NCI-H187 treated with DMSO at 0.1 percent for 48 hours (cell line): ENCODE data around the gene DNAJB1.
"Not testable (repeated sequence)": the region's sequence is repeated elsewhere in the genome, so short reads cannot be mapped to it uniquely, and the experiment has no call there.

Experiments
- DNase-seq: peaks from one replicate; lab custom pipeline; 2025; lab: John Stamatoyannopoulos, UW

Gene DNAJB1

DNA sequence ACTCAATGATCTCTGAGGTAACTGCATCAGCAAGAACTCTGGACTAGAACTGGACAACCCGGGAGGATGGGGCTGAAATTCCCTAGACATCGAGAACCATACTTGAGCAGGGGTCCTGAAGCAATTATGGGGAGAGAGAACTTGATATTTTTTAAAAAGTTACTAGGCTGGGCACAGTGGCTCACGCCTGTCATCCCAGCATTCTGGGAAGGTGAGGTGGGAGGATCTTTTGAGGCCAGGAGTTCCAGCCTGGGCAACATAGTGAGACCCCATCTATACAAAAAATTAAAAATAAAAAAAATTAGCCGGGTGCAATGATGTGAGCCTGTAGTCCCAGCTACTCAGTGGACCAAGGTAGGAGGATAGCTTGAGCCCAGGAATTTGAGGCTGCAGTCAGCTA, 2.3 kb upstream of the DNAJB1 start:
- no peak for DNase-seq

DNA sequence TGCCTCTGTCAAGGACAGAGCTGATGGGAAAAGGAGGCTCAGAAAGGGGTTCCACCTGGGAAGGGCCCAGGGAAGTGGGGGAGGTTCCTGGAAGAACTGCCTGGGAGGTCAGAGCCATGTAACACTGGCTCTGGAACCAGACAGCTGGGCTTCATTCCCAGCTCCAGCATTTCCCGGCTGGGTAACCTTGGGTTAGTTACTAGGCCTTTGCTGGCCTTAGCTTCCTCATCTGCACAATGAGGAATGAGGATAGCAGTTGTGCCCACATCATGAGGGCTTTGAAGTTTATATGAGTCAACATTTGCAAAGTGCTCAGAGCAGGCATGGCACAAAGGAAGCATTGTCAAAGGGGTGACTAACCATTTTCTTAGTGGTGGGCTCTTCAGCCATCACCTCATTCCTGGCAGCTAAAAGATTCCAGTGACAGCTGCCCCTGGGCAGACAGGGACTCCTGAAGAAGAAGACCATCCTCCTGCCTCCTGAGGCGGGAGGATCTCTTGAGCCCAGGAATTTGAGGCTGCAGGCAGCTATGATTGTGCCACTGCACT, 1.7 kb upstream of the DNAJB1 start:
- DNase-seq: no peak

DNA sequence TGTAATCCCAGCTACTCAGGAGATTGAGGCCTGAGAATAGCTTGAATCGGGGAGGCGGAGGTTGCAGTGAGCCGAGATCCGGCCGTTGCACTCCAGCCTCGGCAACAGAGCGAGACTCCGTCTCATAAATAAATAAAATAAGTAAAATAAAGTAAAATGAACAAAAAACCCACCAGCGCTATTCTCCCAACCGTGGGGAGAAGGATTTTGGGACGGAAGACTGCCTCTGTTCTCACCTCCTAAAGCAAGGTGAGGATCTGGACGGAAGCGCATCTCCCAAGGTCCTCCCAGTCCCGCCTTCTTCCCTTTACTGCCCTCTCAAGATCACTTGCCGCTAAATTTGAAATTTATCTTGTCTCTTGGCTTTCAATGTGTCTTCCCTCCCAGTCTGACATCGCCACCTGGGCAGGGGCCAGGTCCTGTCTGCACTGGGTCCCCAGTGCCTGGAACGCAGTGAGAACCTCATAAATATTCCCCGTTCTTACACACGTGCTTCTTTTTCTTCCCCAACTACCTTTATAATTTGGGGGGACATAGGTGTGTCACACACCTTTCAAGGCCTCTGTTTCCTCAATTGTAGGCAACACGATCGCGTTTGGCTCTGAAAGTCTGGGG, 1.2 kb upstream of the DNAJB1 start:
- DNase-seq: no peak

DNA sequence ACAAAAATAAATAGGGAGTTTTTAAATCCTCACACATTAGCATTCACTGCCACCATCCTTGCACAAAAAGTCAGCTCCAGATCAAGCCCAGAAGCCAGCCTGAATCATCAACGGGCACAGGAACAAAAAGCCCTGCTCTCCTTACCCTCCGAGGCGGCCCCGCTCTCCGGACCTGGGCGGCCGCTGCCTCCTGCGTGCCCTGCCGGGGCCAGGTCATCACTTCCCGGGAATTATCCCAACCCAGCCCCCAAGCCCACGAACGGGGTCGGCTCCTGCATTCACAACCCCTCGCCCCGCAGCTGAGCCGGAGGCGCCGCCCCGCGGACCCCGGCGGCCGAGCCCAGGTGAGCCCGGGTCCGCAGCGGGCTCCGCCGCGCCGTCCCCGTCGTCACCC, 754 bp downstream of the DNAJB1 start:
- DNase-seq: no peak

DNA sequence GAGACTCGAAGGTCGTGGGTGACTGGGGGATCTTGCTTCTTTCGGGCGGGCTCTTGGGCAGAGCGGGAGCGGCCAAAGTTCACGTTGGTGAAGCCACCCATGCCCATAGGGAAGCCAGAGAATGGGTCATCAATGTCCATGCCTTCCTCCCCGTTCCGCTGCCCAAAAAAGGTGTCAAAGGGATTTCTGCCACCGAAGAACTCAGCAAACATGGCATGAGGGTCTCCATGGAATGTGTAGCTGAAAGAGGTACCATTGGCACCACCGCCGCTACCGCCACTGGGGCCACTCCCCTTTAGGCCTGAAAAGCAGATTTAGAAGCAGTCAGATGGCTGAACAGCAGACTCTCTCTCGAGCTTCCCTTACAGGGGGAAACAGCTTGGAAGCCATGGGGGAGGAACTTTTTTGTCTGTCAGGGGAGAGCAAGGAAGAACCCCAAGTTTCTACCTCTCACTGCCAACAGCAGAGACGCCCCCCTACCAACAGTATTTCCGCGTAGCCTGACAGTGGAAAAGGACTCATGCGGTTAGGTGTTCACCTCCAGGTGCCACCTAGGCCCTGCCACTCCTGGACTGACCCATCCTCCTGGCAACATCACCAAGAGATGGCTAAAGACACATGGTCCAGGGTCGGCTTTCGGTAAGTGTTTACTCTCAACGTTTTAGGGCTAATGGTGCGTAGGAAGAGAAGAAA, 1.3 kb downstream of the DNAJB1 start:
- DNase-seq: no peak

DNA sequence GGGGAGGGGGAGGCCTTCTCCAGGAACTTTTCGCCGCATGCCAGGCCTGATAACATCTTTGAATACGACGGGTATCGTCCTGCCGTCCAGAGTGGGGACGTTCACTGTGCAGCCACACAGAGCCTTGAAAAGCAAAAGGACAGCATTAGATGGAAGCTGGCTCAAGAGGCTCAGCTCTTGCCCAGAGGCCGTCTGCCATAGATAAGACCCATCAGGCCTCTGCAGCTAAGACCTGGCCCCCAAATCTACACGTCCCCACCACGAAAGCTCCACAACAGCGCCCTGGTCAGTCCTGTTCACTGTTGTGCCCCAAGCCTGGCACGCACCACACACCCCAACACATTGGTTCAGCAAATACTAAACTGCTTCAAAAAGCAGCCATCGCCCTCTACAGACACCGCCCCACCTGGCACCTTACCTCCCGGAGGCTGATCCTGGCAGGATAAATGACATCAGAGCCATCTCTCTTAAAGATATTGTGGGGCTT, 2.1 kb downstream of the DNAJB1 start:
- no peak for DNase-seq

DNA sequence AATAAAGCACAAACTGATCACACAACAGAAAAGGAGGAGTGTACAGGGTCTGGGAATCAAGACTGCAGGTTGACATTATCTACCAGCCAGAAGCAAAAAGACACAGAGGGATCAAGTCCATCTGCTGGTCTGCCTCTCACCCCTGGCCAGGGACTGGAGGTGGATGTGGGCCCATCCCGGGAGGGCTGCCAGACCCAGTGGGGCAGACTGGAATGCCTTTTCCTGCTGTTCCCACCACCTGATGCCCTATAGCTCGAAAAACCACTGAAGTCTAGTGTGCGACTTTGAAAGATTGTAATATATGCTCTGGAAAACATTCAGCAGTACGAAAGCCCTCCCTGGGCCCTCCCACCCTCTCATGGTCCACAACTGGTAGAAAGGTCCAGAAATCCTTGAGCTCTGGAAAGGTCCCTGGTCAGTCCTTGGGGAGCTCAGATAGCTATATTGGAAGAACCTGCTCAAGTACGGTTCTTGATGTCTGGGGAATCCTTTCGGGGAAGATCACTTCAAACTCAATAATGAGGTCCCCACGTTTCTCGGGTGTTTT, 2.6 kb downstream of the DNAJB1 start:
- no peak for DNase-seq

DNA sequence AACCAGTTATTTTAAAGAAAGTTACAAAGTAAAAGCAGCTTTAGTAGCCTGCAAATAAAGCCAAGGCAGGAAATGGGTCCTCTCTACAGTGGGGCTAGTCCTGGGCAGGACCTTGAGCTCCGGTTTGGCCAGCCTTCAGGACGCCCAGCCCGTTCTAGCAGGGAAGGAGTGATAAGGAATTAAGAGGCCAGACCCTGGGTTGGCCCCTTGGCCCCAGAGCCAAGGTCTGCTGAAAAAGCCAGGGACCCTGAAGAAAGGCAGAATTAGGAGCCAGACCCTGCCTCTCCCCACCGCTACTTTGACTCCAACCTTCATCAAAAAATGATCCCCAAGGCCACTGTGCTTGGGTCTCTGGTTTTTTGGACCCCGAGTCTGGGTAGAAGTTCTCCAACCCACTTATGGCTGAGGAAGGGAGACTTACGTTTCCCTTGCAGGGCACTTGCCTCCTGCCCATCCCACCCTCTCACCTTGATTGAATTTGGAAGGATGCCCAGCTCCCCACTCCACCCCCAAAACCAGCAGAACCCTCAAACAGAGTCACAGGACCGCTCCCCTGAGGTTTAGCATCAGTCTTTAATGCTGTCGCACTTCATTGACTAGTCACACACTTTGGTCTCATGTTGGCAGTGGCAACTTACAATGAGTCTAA, 3.9 kb downstream of the DNAJB1 start:
- DNase-seq: no peak

DNA sequence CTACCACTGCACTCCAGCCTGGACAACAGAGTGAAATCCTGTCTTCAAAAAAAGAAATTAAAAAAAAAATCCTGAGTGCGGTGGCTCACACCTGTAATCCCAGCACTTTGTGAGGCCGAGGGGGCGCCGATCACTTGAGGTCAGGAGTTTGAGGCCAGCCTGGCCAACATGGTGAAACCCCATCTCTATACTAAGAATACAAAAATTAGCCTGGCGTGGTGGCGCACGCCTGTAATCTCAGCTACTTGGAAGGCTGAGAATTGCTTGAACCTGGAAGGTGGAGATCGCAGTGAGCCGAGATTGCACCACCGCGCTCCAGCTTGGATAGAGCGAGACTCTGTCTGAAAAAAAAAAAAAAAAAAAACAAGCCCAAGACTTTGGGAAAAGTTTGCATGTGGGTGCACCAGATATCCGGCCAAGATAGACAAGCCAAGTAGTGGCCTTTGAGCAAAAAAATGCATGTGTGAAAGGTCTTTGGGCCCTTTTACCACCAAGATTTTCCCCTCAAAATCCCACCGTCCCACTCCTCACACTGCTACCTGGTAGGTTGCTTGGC, 5.7 kb downstream of the DNAJB1 start:
- DNase-seq: no peak

DNA sequence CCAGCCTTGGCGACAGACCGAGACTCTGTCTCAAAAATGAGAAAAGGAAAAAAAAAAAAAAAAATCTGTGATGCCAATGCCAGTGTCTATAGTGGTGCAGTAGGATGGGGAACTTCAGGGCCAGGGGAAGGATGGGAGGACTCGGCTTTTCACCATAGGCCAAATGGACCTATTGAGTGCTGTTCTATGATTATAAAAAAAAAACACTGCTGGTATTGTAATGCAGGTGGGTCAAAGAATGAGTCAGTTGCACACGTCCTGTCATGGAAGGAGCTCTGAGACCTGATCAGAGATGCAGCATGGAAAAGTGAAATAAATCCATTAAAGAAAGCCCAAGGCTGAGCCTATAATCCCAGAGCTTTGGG, 7.0 kb downstream of the DNAJB1 start:
- no peak for DNase-seq

DNA sequence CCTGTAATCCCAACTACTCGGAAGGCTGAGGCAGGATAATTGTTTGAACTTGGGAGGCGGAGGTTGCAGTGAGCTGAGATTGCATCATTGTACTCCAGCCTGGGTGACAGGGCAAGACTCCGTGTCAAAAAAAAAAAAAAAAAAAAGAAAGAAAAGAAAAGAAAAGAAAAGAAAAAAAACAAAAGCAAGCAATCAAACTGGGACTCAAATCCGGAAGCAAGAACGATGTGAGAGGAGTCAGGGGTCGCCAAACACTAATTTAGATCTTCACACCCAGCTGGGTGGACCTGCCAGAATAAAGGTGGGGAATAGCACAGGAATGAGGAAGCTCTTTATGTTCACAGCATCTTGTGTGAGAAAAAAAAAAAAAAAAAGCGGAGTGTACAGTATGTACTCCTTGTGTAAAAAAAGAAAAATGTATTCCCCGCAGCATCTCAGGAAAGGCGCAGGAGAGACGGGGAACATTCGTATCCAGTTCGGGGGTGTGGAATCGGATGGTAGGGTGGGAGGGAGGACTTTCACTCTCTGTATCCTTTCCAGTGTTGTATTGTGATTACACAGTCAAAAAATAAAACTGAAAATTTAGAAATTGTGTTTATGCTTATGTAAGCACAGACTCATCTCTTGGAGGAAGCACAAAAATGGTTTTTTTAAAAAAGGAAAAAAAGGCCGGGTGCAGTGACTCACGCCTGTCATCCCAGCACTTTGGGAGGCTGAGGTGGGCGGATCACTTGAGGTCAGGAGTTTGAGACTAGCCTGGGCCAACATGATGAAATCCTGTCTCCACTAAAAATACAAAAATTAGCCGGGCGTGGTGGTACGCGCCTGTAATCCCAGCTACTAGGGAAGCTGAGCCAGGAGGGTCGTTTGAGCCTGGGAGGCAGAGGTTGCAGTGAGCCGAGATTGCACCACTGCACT, 7.6 kb downstream of the DNAJB1 start:
- DNase-seq: no peak

DNA sequence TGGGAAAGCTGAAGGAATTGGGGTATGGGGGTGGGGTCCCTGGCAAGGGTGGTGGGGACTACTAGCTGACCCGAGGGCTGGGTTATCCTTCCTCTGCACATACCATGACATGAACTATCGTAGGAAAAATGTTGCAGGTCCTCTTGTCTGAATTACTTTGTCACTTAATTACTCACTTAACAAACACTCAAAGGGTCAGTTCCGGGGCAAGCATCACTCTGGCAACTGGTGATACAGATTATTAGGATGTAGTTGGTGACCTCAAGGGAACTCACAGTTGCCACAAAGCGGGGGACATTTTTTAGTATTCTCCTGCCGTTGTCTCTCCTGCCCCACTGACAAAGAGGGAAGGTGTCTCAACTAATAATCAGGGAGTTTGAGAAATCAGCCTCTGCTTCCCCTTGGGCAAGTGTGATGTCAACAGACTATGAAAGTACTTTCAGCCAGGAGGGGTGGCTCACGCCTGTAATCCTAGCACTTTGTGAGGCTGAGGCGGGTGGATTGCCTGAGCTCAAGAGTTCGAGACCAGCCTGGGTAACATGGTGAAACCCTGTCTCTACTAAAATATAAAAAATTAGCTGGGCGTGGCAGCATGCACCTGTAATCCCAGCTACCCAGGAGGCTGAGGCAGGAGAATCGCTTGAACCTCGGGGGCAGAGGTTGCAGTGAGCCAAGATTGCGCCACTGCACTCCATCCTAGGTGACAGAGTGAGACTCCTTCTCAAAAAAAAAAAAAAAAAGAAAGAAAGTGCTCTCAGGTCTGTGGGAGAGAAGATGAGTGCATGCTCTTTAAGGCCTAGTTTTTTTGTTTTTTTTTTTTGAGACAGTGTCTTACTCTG, 10.3 kb downstream of the DNAJB1 start:
- no peak for DNase-seq

DNA sequence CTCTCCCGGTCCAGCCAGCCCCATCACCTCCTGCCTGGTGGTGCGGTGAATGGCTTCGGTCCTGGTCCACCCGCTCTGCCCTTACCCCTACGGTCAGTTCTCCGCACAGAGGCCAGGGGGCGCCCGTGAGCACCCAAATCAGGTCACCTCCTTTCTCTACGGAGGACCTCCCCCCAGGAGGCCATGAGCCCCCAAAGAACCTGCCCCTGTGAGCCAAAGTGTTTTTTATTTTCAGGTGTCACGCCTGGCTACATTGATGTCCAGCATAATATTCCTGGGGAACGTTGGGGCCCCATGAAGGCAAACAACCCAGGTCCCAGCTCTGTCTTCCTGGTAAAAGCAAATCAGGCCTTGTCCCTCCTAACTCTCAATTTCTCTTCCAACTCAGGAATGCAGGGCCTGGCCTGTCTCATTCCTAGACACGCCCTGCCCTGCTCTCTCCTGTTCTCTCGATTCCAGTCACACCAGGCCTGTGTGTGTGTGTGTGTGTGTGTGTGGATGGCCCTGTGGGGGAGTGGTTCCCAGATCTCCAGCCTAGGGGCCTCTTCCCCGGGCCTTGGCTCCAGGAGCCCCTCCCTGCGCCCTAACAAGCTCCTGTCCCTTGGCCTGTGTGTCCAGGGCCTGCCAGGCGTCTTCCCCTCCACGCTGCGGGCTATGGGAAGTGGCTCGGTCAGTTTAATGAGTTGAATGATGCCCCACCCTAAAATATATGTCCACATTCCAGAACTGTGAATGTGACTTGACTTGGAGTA, 12.5 kb downstream of the DNAJB1 start:
- DNase-seq: no peak

DNA sequence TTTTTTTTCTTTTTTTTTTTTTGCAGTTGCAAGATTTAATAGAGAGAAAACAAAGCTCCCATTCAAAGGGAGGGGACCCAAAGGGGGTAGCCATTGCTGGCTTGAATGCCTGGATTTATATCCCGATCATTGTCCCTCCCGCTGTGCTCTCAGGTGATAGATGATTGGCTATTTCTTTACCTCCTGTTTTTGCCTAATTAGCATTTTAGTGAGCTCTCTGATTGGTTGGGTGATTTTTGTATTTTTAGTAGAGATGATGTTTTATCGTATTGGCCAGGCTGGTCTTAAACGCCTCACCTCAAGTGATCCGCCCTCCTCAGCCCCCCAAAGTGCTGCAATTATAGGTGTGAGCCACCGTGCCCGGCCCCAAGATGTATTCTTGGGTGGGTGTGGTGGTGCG, 13.6 kb downstream of the DNAJB1 start:
- DNase-seq: not testable (repeated sequence)

DNA sequence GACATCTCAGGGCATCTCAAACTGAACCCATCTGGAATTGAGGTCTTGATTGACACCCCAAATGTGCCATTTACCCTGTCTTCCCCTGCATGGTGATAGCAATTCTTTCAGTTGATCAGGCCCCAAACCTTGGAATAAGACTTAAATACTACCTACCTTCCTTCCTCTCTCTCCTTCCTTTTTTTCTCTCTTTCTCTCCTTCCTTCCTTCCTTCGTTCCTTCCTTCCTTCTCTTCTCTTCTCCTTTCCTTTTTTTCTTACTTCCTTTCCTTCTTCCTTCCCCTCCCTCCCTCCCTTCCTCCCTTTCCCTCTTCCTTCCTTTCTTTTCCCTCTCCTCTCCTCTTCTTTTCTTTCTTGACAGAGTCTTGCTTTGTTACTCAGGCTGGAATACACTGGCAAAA, 14.9 kb downstream of the DNAJB1 start:
- DNase-seq: no peak

DNA sequence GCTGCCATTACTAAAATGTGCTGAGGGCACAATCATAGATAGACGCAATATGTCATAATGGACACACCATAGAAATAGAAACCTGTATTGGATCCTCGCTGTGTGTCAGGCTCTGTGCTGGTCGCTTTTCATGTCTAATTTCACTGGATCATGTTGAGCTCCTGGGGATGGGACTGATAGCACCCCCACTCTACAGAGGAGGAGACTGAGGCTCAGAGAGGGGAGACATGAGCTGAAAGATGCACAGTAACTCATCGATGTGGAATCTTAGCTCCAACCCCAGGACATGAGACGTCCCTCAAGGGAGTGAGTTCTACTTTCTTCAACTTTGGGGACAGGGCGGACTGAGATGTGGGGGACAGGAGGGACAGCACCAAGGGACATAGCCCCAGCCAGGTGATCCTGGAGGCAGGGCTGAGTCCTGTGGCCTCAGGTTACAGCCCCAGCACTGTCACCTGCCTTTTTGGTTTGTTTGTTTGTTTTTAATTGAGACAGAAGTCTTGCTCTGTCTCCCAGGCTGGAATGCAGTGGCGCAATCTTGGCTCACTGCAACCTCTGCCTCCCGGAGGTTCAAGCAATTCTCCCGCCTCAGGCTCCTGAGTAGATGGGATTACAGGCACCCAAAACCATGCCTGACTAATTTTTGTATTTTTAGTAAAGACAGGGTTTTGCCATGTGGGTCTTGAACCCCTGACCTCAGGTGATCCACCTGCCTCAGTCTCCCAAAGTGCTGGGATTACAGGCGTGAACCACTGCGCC, 15.7 kb downstream of the DNAJB1 start:
- DNase-seq: no peak

DNA sequence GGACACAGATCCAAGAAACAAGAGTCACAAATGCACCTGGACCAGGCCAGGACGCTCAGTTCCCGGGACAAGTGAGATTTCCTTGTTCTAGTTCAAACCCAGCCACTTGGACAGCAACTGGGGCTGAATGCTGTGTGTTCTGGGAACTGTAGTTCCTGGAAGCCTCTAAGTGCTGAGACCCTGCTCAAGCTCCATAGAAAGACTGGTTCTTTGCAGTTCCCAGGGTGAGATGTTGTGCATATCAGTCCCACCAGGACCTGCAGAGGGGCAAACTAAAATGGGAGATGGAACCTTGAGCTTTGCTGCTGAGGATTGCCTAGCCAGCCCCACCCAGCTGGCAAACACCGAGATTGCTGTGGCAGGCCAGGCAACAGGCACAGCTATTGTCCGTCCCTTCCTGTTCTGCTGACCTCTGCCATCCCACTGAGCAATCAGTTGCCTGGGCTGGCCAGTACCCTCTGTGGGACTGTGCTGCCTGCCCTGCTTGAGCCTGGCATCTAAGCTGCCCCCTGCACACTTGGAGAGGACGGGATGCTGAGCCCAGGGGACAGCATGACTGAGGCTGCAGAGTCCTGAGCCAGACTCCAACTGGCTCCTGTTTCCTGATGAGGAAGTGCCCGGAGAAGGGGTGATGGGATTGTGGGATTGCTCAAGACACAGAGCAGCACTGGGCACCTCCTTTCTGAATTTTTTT, 20.8 kb downstream of the DNAJB1 start:
- DNase-seq: no peak

DNA sequence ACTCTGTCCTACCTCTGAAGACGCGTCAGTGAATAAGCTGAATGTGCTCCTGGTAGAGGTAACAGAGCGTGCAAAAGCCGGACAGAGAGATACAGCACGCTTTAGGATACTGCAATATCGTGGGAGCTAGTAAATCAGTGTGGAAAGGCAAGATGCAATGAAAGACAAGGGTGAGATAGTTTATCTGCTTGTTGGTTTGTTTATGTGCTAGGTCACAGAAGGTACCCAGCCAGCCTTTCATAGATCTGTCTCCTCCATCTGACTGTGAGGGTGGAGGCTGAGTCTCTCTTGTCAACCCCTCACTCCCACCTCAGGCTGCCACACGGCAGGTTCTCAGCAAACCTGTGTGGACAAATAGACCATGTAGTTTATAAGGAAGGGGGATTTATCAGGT, 21.4 kb downstream of the DNAJB1 start:
- DNase-seq: no peak
